GM15510 (cell line): ENCODE data around the gene EFNB2.

Source experiments
- POLR2A ChIP-seq: IDR thresholded peaks from 3 replicates; pipeline ENCODE4 v1.6.1; 2011; ENCODE audit warnings: borderline replicate concordance; ENCODE audit not compliant: insufficient read length; ENCODE audit errors: extremely low read depth

Gene EFNB2

GRCh38 chr13:106474912-106475311 is 60.5 kb downstream of the EFNB2 start:
- TF ChIP-seq POLR2A = no peak

GRCh38 chr13:106473154-106473553 is 62.3 kb downstream of the EFNB2 start:
- TF ChIP-seq POLR2A = no peak

GRCh38 chr13:106472621-106473020 is 62.8 kb downstream of the EFNB2 start:
- no peak for TF ChIP-seq POLR2A

- TF ChIP-seq POLR2A = no peak
Measured at GRCh38 chr13:106471957-106472543, 63.4 kb downstream of the EFNB2 start.

- TF ChIP-seq POLR2A = no peak
Measured at GRCh38 chr13:106470576-106470975, 64.9 kb downstream of the EFNB2 start.

- TF ChIP-seq POLR2A = no peak
Measured at GRCh38 chr13:106468744-106469590, 66.5 kb downstream of the EFNB2 start.

GRCh38 chr13:106468207-106468606 is 67.3 kb downstream of the EFNB2 start:
- no peak for TF ChIP-seq POLR2A

- no peak for TF ChIP-seq POLR2A
Measured at GRCh38 chr13:106467427-106468122, 67.9 kb downstream of the EFNB2 start.

GRCh38 chr13:106466691-106467426 is 68.6 kb downstream of the EFNB2 start:
- TF ChIP-seq POLR2A = no peak

GRCh38 chr13:106464076-106464475 is 71.4 kb downstream of the EFNB2 start:
- no peak for TF ChIP-seq POLR2A

- TF ChIP-seq POLR2A = no peak
Measured at GRCh38 chr13:106462710-106463109, 72.8 kb downstream of the EFNB2 start.

- no peak for TF ChIP-seq POLR2A
Measured at GRCh38 chr13:106455777-106456176, 79.7 kb downstream of the EFNB2 start.

GRCh38 chr13:106455190-106455589 is 80.3 kb downstream of the EFNB2 start:
- TF ChIP-seq POLR2A = no peak

- no peak for TF ChIP-seq POLR2A
Measured at GRCh38 chr13:106453101-106453500, 82.4 kb downstream of the EFNB2 start.

GRCh38 chr13:106450991-106451390 is 84.5 kb downstream of the EFNB2 start:
- TF ChIP-seq POLR2A = no peak
